Neural cell (in vitro differentiated cells): ENCODE measurements around the gene VAPA. TPM values are rescaled to one million over a fixed set of nuclear protein-coding genes. Genes with fewer than 3 reads are reported as not detected.

ENCODE experiments used
- H2AFZ ChIP-seq: fragments of 200-600, 300-800 bp; sonication (generic), shearing (Covaris generic); 2 replicates; pipeline ENCODE4 v1.6.0; 2014; ENCODE audit warnings: low read depth, mild to moderate bottlenecking, antibody characterized with exemption, low read length, moderate library complexity
- H3F3A ChIP-seq: fragments of 200-600 bp; shearing (Covaris generic); 2 replicates; pipeline ENCODE4 v1.6.1; 2016; ENCODE audit warnings: mild to moderate bottlenecking, moderate library complexity, mixed read lengths, antibody characterized with exemption, low read length; ENCODE audit not compliant: insufficient read depth, poor library complexity, severe bottlenecking
- H3K27ac ChIP-seq: fragments of 200-600, 300-800 bp; sonication (generic), shearing (Covaris generic); 2 replicates; pipeline ENCODE4 v1.5.1; 2014; ENCODE audit warnings: mild to moderate bottlenecking, low read length, moderate library complexity
- H3K27me3 ChIP-seq: fragments of 300-800, 200-600 bp; sonication (generic), shearing (Covaris generic); 2 replicates; pipeline ENCODE4 v1.6.0; 2014; ENCODE audit warnings: mild to moderate bottlenecking, low read depth, low read length, moderate library complexity; ENCODE audit not compliant: insufficient read depth
- H3K36me3 ChIP-seq: fragments of 300-800, 200-600 bp; sonication (generic), shearing (Covaris generic); 2 replicates; pipeline ENCODE4 v1.5.1; 2014; ENCODE audit warnings: mild to moderate bottlenecking, antibody characterized with exemption, low read length, moderate library complexity; ENCODE audit not compliant: insufficient read depth
- H3K4me2 ChIP-seq: fragments of 300-800, 200-600 bp; sonication (generic), shearing (Covaris generic); 2 replicates; pipeline ENCODE4 v1.6.0; 2014; ENCODE audit warnings: mild to moderate bottlenecking, low read length
- H3K4me3 ChIP-seq: fragments of 300-800, 200-600 bp; sonication (generic), shearing (Covaris generic); 2 replicates; pipeline ENCODE4 v1.5.1; 2014; ENCODE audit warnings: mild to moderate bottlenecking, low read length, moderate library complexity
- H3K79me2 ChIP-seq: fragments of 200-600 bp; shearing (Covaris generic); replicated peaks from 2 replicates; pipeline ENCODE4 v1.6.0; 2014; ENCODE audit warnings: mild to moderate bottlenecking, low read length, moderate library complexity; ENCODE audit not compliant: insufficient read depth
- H3K9ac ChIP-seq: fragments of 300-800, 200-600 bp; sonication (generic), shearing (Covaris generic); 2 replicates; pipeline ENCODE4 v1.6.1; 2016; ENCODE audit warnings: mild to moderate bottlenecking, low read length, mixed read lengths
- H3K9me2 ChIP-seq: fragments of 200-600 bp; shearing (Covaris generic); 2 replicates; pipeline ENCODE4 v1.6.1; 2016; ENCODE audit warnings: mild to moderate bottlenecking, low read length, mixed read lengths; ENCODE audit not compliant: insufficient read depth
- H3K9me3 ChIP-seq: fragments of 200-600, 300-800 bp; sonication (generic), shearing (Covaris generic); 2 replicates; pipeline ENCODE4 v1.6.1; 2016; ENCODE audit warnings: mild to moderate bottlenecking, mixed run types, low read length, moderate library complexity, mixed read lengths
- H4K20me1 ChIP-seq: fragments of 200-600 bp; shearing (Covaris generic); 2 replicates; pipeline ENCODE4 v1.6.1; 2016; ENCODE audit warnings: mild to moderate bottlenecking, mixed run types; ENCODE audit not compliant: insufficient read depth
- CTCF ChIP-seq: fragments of 450-650 bp; IDR thresholded peaks from 2 replicates; pipeline ENCODE4 v1.5.1; 2014; ENCODE audit warnings: antibody characterized with exemption, mild to moderate bottlenecking, moderate library complexity; ENCODE audit not compliant: poor library complexity, severe bottlenecking
- EP300 ChIP-seq: fragments of 450-650 bp; conservative IDR thresholded peaks from 2 replicates; pipeline ENCODE4 v1.6.1; 2014; ENCODE audit warnings: antibody characterized with exemption, mild to moderate bottlenecking, moderate library complexity; ENCODE audit not compliant: poor library complexity, severe bottlenecking
- EZH2 ChIP-seq: fragments of 200-600, 300-800 bp; shearing (Covaris generic), sonication (generic); IDR thresholded peaks from 2 replicates; pipeline ENCODE4 v1.6.1; 2014; ENCODE audit warnings: antibody characterized with exemption, low read length, borderline replicate concordance, mild to moderate bottlenecking; ENCODE audit not compliant: insufficient read depth, poor library complexity, severe bottlenecking
- MXI1 ChIP-seq: fragments of 450-650 bp; conservative IDR thresholded peaks from 2 replicates; pipeline ENCODE4 v1.6.1; 2014; ENCODE audit warnings: antibody characterized with exemption, mild to moderate bottlenecking; ENCODE audit not compliant: poor library complexity, severe bottlenecking
- POLR2AphosphoS5 ChIP-seq: IDR thresholded peaks from 2 replicates; pipeline ENCODE4 v1.6.1; 2012
- RAD21 ChIP-seq: fragments of 450-650 bp; conservative IDR thresholded peaks from 2 replicates; pipeline ENCODE4 v1.6.1; 2014; ENCODE audit warnings: antibody characterized with exemption, mild to moderate bottlenecking, moderate library complexity
- REST ChIP-seq: IDR thresholded peaks from 2 replicates; pipeline ENCODE4 v1.6.1; 2012; ENCODE audit warnings: borderline replicate concordance
- SMC3 ChIP-seq: fragments of 450-650 bp; conservative IDR thresholded peaks from 2 replicates; pipeline ENCODE4 v1.6.1; 2014; ENCODE audit warnings: antibody characterized with exemption, mild to moderate bottlenecking, moderate library complexity; ENCODE audit not compliant: poor library complexity
- TAF1 ChIP-seq: IDR thresholded peaks from 2 replicates; pipeline ENCODE4 v1.6.1; 2012; ENCODE audit warnings: low read depth
- polyA plus RNA-seq: library from polyadenylated mRNA; depleted of rRNA; stranded (reverse); fragments of >200 nt; gene quantifications from 2 replicates; pipeline ENCODE4 v1.2.3, GENCODE V29; 2014

Gene VAPA
- polyA plus RNA-seq, 1 donor from 2014 or later: 317 TPM

GRCh38 chr18:10002280-10002679 lies 88.5 kb downstream of the VAPA start:
- Histone ChIP-seq H3K4me3 (no peak overlapping the region), H4K20me1 (no peaks in the 10 kb centered on the region), H3K27me3 (no peaks in the 10 kb centered on the region), H3K9me3 (peaks cover 9% of the 10 kb centered on the region), H3F3A (no peaks in the 10 kb centered on the region), H3K4me2 (no peak overlapping the region), H3K9ac (no peak overlapping the region), H2AFZ (no peak overlapping the region), H3K27ac (no peak overlapping the region), H3K79me2 (no peaks in the 10 kb centered on the region), H3K9me2 (no peaks in the 10 kb centered on the region), H3K36me3 (no peaks in the 10 kb centered on the region)
- TF ChIP-seq EZH2: no peak
- TF ChIP-seq CTCF: no peak
- no peak for TF ChIP-seq SMC3
- TF ChIP-seq RAD21: no peak
- no peak for TF ChIP-seq EP300
- TF ChIP-seq MXI1: no peak

GRCh38 chr18:10003281-10003680 lies 89.5 kb downstream of the VAPA start:
- Histone ChIP-seq H3K27ac (no peak overlapping the region), H3K4me2 (no peak overlapping the region), H3K79me2 (no peaks in the 10 kb centered on the region), H3K36me3 (no peaks in the 10 kb centered on the region), H3K9ac (no peak overlapping the region), H3K9me2 (no peaks in the 10 kb centered on the region), H2AFZ (no peak overlapping the region), H3K9me3 (peaks cover under 1% of the 10 kb centered on the region), H3K4me3 (no peak overlapping the region), H3F3A (no peaks in the 10 kb centered on the region), H3K27me3 (no peaks in the 10 kb centered on the region), H4K20me1 (no peaks in the 10 kb centered on the region)
- no peak for TF ChIP-seq REST
- TF ChIP-seq RAD21: no peak
- no peak for TF ChIP-seq TAF1
- no peak for TF ChIP-seq POLR2AphosphoS5
- no peak for TF ChIP-seq CTCF
- TF ChIP-seq EZH2: no peak
- TF ChIP-seq EP300: no peak
- TF ChIP-seq MXI1: no peak
- TF ChIP-seq SMC3: no peak
